HG02642 (cell line): ENCODE results near the gene ACTR1B.
"Not testable (repeated sequence)": the region's sequence is repeated elsewhere in the genome, so short reads cannot be mapped to it uniquely, and the experiment has no call there.

Experiments
- ATAC-seq: cut with Tn5 transposase; IDR thresholded peaks from one replicate; pipeline ENCODE4 v1.9.1; 2021; ENCODE audit warnings: mild to moderate bottlenecking; ENCODE audit not compliant: unreplicated experiment, poor library complexity

The ACTR1B gene

DNA sequence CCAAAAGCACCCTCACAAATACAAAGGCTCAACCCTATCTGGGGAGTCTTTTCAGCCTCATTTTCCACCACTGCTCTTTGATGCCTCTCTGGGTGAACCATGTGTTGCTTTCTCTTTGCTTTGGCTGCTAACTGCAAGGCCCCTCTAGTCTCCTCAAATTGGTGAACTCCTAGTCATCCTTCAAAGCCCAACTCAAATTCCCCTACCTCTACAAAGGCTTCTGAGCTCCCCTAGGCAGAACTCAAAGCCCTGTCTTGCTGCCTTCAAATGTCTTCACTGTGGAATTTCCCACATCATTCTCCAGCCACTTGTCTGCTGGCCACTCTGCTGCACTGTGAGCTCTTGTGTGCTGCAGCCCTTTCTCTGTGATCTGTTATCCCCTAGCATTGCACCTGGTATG is 40.9 kb downstream of the ACTR1B start:
- ATAC-seq: not testable (repeated sequence)

DNA sequence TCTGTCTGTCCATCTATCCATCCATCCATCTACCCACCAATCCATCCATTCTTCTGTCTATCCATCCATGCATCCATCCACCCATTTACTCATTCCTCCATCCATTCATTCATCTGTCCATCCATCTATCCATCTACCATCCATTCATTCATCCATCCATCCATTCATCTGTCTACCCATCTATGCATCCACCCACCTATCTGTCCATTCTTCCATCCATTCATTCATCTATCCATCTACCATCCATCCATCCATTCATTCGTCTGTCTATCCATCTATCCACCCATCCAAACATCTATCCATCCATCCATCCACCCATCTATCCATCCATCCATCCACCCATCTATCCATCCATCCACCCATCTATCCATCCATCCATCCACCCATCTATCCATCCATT is 43.4 kb downstream of the ACTR1B start:
- ATAC-seq: not testable (repeated sequence)

DNA sequence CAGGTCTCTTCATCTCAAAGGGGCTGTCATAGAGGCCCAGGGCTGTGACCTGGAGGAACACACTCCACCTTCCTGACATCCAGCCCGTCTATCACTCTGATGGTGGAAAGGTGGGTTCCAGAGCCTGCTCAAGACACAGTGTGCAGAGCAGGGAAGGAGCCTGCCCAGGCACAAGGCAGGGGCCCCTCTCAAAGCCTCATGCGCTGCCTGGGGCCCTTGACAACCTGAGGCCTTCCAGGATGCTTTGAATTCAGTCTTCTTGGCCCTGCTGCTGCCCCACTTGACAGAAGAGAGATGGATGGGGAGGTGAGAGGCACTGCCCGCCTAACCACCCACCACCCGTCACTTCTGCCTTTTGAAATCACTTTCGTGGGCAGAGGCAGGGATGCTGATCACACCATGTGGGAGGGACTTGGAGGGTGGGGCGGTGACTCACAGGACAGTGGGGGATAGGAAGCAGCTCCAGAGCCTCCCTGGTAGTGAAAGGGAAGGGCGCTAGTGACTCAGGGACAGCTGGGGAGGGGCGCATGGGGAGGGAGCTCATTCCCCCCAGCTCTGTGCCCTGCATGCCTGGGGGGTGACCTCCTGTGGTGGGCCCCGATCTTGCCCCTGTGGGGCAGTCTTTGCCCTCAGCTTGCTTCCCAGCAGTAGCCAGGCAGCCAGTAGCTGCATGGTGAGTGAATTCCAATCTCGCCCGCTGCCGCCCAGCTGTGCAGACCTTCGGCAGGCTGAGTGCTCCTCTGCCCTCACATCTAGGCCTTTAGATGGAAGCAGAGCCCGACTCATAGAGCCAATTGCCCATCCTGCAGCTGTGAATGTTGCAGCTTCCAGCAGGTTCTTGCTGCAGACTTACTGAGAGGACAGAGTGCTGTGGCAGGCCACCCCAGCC is 44.7 kb downstream of the ACTR1B start:
- not testable (repeated sequence) for ATAC-seq

DNA sequence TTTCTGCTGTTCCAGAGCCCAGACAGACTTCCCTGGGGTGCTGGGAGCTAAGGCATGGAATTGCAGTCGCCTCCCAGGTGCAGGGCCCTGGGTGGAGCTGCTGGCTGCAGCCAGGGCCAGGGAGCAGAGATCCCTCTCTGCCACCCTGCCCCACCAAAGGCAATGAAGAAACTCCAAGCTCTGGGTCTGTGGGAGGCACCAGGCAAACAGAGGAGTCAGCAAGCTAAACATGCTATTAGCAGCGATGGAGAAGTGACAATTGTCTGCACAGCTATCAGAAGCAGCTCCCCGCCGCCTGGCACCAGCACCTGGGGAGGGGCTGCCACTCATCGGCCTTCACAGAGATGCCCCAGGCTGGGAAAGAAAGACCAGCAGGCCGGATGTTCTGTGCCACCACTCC is 45.9 kb downstream of the ACTR1B start:
- no peak for ATAC-seq

DNA sequence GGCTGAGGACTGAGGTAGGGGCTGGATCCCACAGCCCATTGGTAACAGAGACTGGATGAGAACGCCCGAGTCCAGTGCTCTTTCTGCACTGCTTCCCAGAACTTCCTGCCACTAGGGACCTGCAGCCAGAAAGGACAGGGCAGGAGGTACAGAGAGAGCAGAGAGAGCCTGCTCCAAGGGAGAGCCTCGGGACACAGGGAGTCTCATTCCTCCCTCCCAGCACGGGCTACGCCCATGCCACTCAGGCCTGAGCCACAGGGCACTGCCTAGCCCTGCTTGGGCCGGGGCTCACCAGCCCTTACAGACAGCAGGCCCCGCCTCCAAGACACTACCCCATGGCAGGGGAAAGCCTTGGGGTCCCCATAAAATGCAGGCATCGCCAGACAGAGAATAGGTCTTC is 48.1 kb downstream of the ACTR1B start:
- not testable (repeated sequence) for ATAC-seq

DNA sequence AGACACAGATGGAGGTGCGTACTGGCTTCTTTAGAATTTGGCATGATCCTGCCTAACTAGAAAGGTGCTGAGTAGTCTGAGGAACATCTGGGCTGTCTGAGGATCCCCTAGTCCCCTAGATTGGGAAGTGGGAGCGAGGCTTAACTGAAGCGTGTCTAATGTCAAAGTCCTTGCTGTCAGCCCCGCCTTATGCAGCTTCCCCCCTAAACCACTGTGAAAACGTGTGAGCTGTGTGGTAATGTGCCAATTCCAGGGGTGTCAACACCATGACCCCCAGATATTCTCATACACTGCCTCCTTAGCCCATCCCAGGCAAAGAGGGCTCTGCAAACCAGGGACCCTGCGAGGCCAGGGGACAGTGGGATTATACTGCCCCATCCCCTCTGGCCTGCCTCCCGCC is 51.9 kb downstream of the ACTR1B start:
- ATAC-seq: not testable (repeated sequence)

DNA sequence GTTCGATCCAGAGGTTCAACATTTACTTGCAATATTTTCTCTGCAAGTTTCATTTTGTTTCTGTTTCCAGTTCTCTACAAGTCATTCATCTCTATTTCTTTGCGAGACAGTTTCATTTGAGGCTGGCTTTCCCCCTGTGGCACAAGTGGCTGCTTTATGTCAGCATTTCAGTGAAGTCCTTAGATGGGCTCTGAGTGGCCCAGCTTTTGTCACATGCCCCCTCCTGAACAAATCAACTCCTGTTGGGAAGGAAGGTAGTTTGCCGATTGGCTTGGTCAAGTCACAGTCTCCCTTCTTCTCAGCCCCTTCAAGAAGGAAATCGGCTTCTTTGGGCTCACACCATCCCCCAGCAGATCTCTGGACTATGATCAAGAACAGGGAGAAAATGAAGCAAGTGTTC is 55.1 kb downstream of the ACTR1B start:
- not testable (repeated sequence) for ATAC-seq
